NCI-H2171 treated with DMSO at 0.1 percent for 48 hours (cell line): Measurements from ENCODE around the gene PCDHGA8.

ENCODE experiments used
- DNase-seq: peaks from one replicate; lab custom pipeline; 2025; lab: John Stamatoyannopoulos, UW

PCDHGA8 gene

DNA sequence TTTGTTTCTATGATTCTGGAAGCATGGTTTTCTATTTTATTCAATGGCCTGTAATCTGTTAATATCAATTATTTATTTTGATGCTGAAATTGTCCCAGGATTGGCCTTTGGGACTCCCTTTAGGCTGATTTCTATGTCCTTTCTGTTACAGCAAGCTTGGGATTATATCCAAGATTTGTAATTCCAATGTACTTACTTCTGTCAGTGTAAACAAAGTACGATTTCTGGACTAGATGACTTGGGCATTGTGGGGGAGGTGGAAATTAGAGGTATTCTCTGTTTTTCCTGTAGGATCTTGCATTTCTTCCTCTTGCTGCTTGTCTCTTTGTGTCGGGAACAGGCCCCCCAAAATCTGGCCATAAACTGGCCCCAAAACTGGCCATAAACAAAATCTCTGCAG lies 41.6 kb downstream of the PCDHGA8 start:
- DNase-seq = no peak

DNA sequence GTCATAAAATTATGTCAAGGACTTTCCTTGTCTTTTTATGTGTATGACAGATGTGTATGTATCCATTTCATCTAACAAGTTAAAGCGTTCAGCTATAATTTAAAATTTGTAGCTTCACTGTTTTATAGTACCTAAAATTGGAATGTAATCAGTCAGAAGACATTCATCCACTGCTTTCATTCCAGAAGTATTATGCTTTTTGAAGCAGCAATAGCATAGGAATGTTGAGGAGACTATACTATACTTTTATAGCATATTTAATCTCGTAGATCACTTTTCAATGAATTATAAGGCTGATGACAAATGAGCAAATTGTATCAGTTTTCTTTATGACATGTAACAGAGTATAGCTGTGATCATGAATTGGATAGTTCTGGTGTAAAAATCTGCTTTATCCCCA lies 44.8 kb downstream of the PCDHGA8 start:
- DNase-seq = no peak

DNA sequence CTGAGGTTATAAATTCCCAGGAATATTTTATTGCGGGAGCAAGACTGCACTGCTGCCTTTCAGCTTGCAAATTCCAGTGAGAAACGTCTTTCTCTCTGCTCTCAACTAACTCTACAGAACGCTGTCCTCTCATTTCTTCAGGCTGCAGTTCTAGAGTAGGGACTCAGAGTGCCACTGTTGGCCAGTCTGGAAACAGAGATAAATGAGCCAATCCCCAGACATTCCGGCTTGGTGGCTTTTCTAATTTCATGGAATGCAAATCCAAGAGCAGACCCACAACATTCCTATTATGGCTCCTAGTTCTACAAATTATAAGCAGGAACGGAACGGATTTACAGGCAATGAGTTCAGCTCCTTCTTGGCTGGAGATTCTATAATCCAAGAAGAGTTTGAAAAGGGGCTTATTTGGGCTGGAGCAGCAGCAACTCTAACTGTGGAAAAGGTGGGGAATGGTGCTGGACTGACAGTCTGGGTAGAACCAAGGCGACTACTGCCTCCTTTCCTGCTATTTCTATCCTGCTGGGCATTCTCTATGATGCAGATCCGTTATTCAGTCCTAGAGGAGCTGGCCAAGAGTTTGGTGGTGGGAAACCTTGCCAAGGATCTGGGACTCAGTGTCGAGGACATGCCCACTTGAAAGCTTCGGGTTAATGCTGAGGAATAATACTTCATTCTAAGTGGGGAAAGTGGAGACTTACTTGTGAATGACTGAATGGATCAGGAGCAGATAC lies 47.1 kb downstream of the PCDHGA8 start:
- DNase-seq = no peak

- no peak for DNase-seq
These were observed 47.9 kb downstream of the PCDHGA8 start for GRCh38 chr5:141440341-141440740.

- DNase-seq = no peak
These were observed 49.2 kb downstream of the PCDHGA8 start for GRCh38 chr5:141441571-141442170.
